WERI-Rb-1 (cell line): ENCODE results near the gene SNUPN.

Experiments
- DNase-seq: peaks from one replicate; pipeline ENCODE4 v3.0.0-alpha.2; 2020
- H3K27ac ChIP-seq: fragments of 250-450 bp; sonication (Bioruptor Pico); 2 replicates; pipeline ENCODE4 v1.5.1; 2020; ENCODE audit warnings: mild to moderate bottlenecking, moderate library complexity
- H3K27me3 ChIP-seq: fragments of 250-450 bp; sonication (Bioruptor Pico); 2 replicates; pipeline ENCODE4 v1.5.1; 2021; ENCODE audit warnings: mild to moderate bottlenecking, low read depth, moderate library complexity; ENCODE audit not compliant: insufficient read depth, severe bottlenecking
- H3K36me3 ChIP-seq: fragments of 250-450 bp; sonication (Bioruptor Pico); 2 replicates; pipeline ENCODE4 v1.5.1; 2020; ENCODE audit warnings: mild to moderate bottlenecking, moderate library complexity
- H3K4me3 ChIP-seq: 2 replicates; pipeline ENCODE4 v1.5.1; 2011; ENCODE audit warnings: low read depth, mild to moderate bottlenecking, control low read depth, low read length
- H3K9me3 ChIP-seq: fragments of 250-450 bp; sonication (Bioruptor Pico); 2 replicates; pipeline ENCODE4 v1.5.1; 2021; ENCODE audit warnings: mild to moderate bottlenecking, moderate library complexity; ENCODE audit not compliant: severe bottlenecking
- TF ChIP-seq, protein P1 (sequence below): IDR thresholded peaks from 2 replicates; pipeline ENCODE4 v1.5.1; 2011; ENCODE audit warnings: low read depth, mild to moderate bottlenecking, control low read depth, inconsistent platforms, low read length

Gene SNUPN

DNA sequence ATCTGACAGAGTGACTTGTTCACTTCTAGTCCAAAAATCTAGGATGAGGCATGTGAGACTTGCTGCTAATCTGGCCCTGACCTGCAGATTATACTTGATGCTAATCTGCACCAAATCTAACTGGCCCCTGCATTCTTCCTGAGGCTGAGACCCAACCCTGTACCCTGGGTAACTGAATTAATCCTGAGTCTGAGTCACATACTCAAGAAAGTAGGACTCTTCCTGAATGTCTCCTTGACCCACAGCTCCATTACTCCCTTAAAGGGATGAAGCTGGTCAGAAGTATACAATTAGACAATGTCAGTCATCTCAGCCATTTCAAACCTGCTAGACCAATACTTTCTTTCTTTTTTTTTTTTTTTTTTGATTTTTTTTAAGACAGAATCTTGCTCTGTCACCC is 71.9 kb downstream of the SNUPN start:
- DNase-seq, result no peak
- TF ChIP-seq, protein P1, sequence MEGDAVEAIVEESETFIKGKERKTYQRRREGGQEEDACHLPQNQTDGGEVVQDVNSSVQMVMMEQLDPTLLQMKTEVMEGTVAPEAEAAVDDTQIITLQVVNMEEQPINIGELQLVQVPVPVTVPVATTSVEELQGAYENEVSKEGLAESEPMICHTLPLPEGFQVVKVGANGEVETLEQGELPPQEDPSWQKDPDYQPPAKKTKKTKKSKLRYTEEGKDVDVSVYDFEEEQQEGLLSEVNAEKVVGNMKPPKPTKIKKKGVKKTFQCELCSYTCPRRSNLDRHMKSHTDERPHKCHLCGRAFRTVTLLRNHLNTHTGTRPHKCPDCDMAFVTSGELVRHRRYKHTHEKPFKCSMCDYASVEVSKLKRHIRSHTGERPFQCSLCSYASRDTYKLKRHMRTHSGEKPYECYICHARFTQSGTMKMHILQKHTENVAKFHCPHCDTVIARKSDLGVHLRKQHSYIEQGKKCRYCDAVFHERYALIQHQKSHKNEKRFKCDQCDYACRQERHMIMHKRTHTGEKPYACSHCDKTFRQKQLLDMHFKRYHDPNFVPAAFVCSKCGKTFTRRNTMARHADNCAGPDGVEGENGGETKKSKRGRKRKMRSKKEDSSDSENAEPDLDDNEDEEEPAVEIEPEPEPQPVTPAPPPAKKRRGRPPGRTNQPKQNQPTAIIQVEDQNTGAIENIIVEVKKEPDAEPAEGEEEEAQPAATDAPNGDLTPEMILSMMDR, result no peak
- Histone ChIP-seq H3K4me3 (no peak overlapping the region), H3K27me3 (no peaks in the 10 kb centered on the region), H3K9me3 (no peaks in the 10 kb centered on the region), H3K27ac (no peak overlapping the region), H3K36me3 (no peaks in the 10 kb centered on the region)

DNA sequence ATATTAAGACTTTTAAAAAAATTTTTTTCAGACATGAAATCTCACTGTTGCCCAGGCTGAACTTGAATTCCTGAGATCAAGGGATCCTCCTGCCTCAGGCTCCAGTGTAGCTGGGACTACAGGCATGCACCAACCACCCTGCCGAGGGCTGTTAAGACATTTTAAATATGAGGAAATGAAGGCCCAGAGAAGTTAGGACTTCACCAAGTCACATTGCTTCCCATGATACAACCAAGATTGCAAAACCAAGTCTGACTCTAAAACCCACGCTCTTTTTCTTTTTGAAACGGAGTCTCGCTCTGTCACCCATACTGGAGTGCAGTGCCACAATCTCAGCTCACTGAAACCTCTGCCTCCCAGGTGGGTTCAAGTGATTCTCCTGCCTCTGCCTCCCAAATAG is 74.4 kb downstream of the SNUPN start:
- no peaks in the 10 kb centered on the region for H3K9me3 ChIP-seq
- H3K36me3 ChIP-seq, result no peaks in the 10 kb centered on the region
- no peak overlapping the region for H3K27ac ChIP-seq
- no peaks in the 10 kb centered on the region for H3K27me3 ChIP-seq
- no peak overlapping the region for H3K4me3 ChIP-seq
- no peak for DNase-seq
- TF ChIP-seq, protein P1, result no peak
